GM12878 (cell line): ENCODE results near the gene SWT1. TPM values are rescaled to one million over a fixed set of nuclear protein-coding genes. Genes with fewer than 3 reads are reported as not detected.

Experiments used
- ATAC-seq: fragments of 200-7000 bp; cut with Tn5 transposase; 3 replicates; pipeline ENCODE4 v1.9.1; 2020; ENCODE audit warnings: mild to moderate bottlenecking, moderate library complexity
- Bru-seq: library from RNA; stranded (reverse); fragments of 400-500 nt; gene quantifications from one replicate; lab custom pipeline; 2021; lab: Mats Ljungman, UMichigan
- BruChase-seq, 2 experiments: library from RNA; stranded (reverse); fragments of 400-500 nt; gene quantifications; one replicate each; lab custom pipeline; 2021; lab: Mats Ljungman, UMichigan
- BruUV-seq: library from RNA; stranded (reverse); fragments of 400-500 nt; replicated peaks from 2 replicates; lab custom pipeline; 2021; lab: Mats Ljungman, UMichigan
- CTCF ChIA-PET: fragments of 300-600 bp; sonication (Branson Sonifier 250); formaldehyde crosslinking; extraction: SDS; loops from one replicate; lab custom pipeline; 2021; ENCODE audit warnings: inconsistent platforms; lab: Yijun Ruan, JAX
- POLR2A ChIA-PET: fragments of 350-600 bp; formaldehyde crosslinking; extraction: SDS; loops from one replicate; lab custom pipeline; 2021; ENCODE audit warnings: inconsistent platforms; lab: Charles Lee
- RAD21 ChIA-PET: fragments of 300-600 bp; sonication (Branson Sonifier 250); formaldehyde crosslinking; loops from one replicate; lab custom pipeline; 2023; ENCODE audit warnings: antibody characterized with exemption; ENCODE audit not compliant: unreplicated experiment; lab: Charles Lee
- SMC1A ChIA-PET: fragments of 300-600 bp; sonication (Branson Sonifier 250); formaldehyde crosslinking; loops from one replicate; lab custom pipeline; 2023; ENCODE audit not compliant: unreplicated experiment, uncharacterized antibody; lab: Charles Lee
- DNase-seq: peaks from one replicate; pipeline ENCODE4 v3.0.0-alpha.2; 2011; ENCODE audit warnings: low read depth, low spot score
- FAIRE-seq: peaks from 3 replicates; lab custom pipeline; 2011; peaks lifted over from hg19 to GRCh38; lab: Jason Lieb, UNC
- H2AFZ ChIP-seq: 2 replicates; pipeline ENCODE4 v1.6.0; 2011; ENCODE audit warnings: low read depth, low read length, control low read depth; ENCODE audit not compliant: control insufficient read depth
- H3K27ac ChIP-seq: 2 replicates; pipeline ENCODE4 v1.5.1; 2011; ENCODE audit warnings: control low read depth; ENCODE audit not compliant: control insufficient read depth, insufficient read depth
- H3K27me3 ChIP-seq, 2 experiments: replicated peaks in 1 of 2; 2 replicates each; pipeline versions ENCODE4 v1.6.0 to v1.6.1; 2011; ENCODE audit warnings: low read length in 1 of 2; ENCODE audit not compliant: control insufficient read depth in 2 of 2, insufficient read depth in 2 of 2
- H3K36me3 ChIP-seq, 2 experiments: 2 replicates each; pipeline ENCODE4 v1.5.1; 2011; ENCODE audit warnings: low read length in 1 of 2; ENCODE audit not compliant: control insufficient read depth in 2 of 2, insufficient read depth in 2 of 2
- H3K4me1 ChIP-seq: 2 replicates; pipeline ENCODE4 v1.6.1; 2011; ENCODE audit warnings: mild to moderate bottlenecking, low read length, moderate library complexity, mixed read lengths; ENCODE audit not compliant: control insufficient read depth, insufficient read depth
- H3K4me2 ChIP-seq: 2 replicates; pipeline ENCODE4 v1.6.0; 2011; ENCODE audit warnings: control low read depth; ENCODE audit not compliant: control insufficient read depth, insufficient read depth
- H3K4me3 ChIP-seq: fragments of 200-600 bp; sonication (generic); 2 replicates; pipeline ENCODE4 v1.5.1; 2016
- H3K79me2 ChIP-seq: 2 replicates; pipeline ENCODE4 v1.6.0; 2011; ENCODE audit warnings: low read length; ENCODE audit not compliant: control insufficient read depth, insufficient read depth
- H3K9ac ChIP-seq: 2 replicates; pipeline ENCODE4 v1.8.0; 2011; ENCODE audit warnings: low read length, control low read depth, mixed read lengths; ENCODE audit not compliant: control insufficient read depth, insufficient read depth
- H3K9me3 ChIP-seq: replicated peaks from 3 replicates; pipeline ENCODE4 v1.5.1; 2011; ENCODE audit warnings: mild to moderate bottlenecking, low read length; ENCODE audit not compliant: control insufficient read depth, insufficient read depth
- H4K20me1 ChIP-seq: 2 replicates; pipeline ENCODE4 v1.6.0; 2011; ENCODE audit not compliant: control insufficient read depth, insufficient read depth
- BACH1 ChIP-seq: fragments of 450-650 bp; IDR thresholded peaks from 2 replicates; pipeline ENCODE4 v1.6.1; 2017; ENCODE audit warnings: mild to moderate bottlenecking, borderline replicate concordance
- FOXK2 ChIP-seq: fragments of 450-650 bp; IDR thresholded peaks from 2 replicates; pipeline ENCODE4 v1.6.1; 2017; ENCODE audit warnings: mild to moderate bottlenecking, moderate library complexity
- NBN ChIP-seq: fragments of 450-650 bp; IDR thresholded peaks from 2 replicates; pipeline ENCODE4 v1.6.1; 2016
- NR2C1 ChIP-seq: fragments of 450-650 bp; IDR thresholded peaks from 2 replicates; pipeline ENCODE4 v1.6.1; 2017; ENCODE audit warnings: antibody characterized with exemption, mild to moderate bottlenecking, moderate library complexity
- PAX5 ChIP-seq: IDR thresholded peaks from 2 replicates; pipeline ENCODE4 v1.6.1; 2011; ENCODE audit warnings: low read depth, low read length, borderline replicate concordance
- PML ChIP-seq: IDR thresholded peaks from 2 replicates; pipeline ENCODE4 v1.6.1; 2012; ENCODE audit warnings: low read length, inconsistent platforms
- POLR2AphosphoS2 ChIP-seq: IDR thresholded peaks from 2 replicates; pipeline ENCODE4 v1.6.1; 2011; ENCODE audit warnings: low read depth, mild to moderate bottlenecking, low read length, improper control_type of control experiment, moderate library complexity
- RAD51 ChIP-seq: fragments of 450-650 bp; IDR thresholded peaks from 2 replicates; pipeline ENCODE4 v1.6.1; 2016; ENCODE audit warnings: moderate library complexity, mild to moderate bottlenecking, inconsistent platforms
- RBBP5 ChIP-seq: fragments of 200-600 bp; sonication (generic); conservative IDR thresholded peaks from 2 replicates; pipeline ENCODE4 v1.6.1; 2016
- ZSCAN29 ChIP-seq: fragments of 450-650 bp; IDR thresholded peaks from 2 replicates; pipeline ENCODE4 v1.6.1; 2017; ENCODE audit warnings: mild to moderate bottlenecking, moderate library complexity
- WGBS: methylation state at CpG from one replicate; pipeline ENCODE4 v1.1.6; 2016; ENCODE audit warnings: low lambda C conversion rate; ENCODE audit not compliant: insufficient replicate concordance, insufficient coverage; ENCODE audit errors: missing lambda C conversion rate; 5-methylcytosine and 5-hydroxymethylcytosine counted together
- in situ Hi-C: fragments of 300-500 bp; cut with MboI; formaldehyde crosslinking; loops from 9 replicates; pipeline ENCODE4 v1.14.3; 2018; ENCODE audit warnings: mixed read lengths
- intact Hi-C: fragments of 100-400 bp; cut with micrococcal nuclease; formaldehyde crosslinking; loops from one replicate; pipeline ENCODE4 v1.14.2; 2022; ENCODE audit not compliant: unreplicated experiment
- long read RNA-seq, 2 experiments: library from polyadenylated mRNA; unstranded; transcript quantifications; one replicate each; pipeline ENCODE4 v2.0.0, GENCODE V29; 2019 to 2020
- polyA minus RNA-seq, 3 experiments: library from RNA; depleted of rRNA, polyadenylated mRNA; stranded (reverse); fragments of >200 nt; gene quantifications; 2 replicates each; pipeline ENCODE4 v1.2.3, GENCODE V29; 2011
- polyA plus RNA-seq, 11 experiments: library from polyadenylated mRNA; depleted of rRNA in 4 of 11; unstranded in 6 of 11; stranded (reverse) in 5 of 11; fragments of >200 nt; fragmentation: Nextera tagmentation in 4 of 11; fragmentation: Illumina TruSeq in 1 of 11; extraction: Ambion mirVana in 4 of 11; extraction: Trizol in 1 of 11; gene quantifications; 1 replicate in 1 of 11; 2 replicates in 10 of 11; pipeline versions ENCODE4 v1.2.1 to v1.2.3, GENCODE V29; 2011 to 2016; ENCODE audit warnings: inconsistent platforms in 2 of 11, missing spikeins in 2 of 11, low read depth in 1 of 11
- total RNA-seq, 4 experiments: library from RNA; depleted of rRNA in 3 of 4; stranded (reverse); fragments of >200 nt in 3 of 4; fragmentation: Illumina TruSeq in 1 of 4; extraction: Trizol in 1 of 4; gene quantifications; 2 replicates each; pipeline versions ENCODE4 v1.2.1 to v1.2.3, GENCODE V29; 2013 to 2021
- TF ChIP-seq, protein P1 (sequence below): fragments of 150-350 bp; IDR thresholded peaks from 2 replicates; pipeline ENCODE4 v1.6.1; 2014; ENCODE audit warnings: mild to moderate bottlenecking, low read depth, low read length
- TF ChIP-seq, protein P2 (sequence below): IDR thresholded peaks from 2 replicates; pipeline ENCODE4 v1.6.1; 2012; ENCODE audit warnings: low read length, inconsistent platforms

Gene SWT1, protein sequence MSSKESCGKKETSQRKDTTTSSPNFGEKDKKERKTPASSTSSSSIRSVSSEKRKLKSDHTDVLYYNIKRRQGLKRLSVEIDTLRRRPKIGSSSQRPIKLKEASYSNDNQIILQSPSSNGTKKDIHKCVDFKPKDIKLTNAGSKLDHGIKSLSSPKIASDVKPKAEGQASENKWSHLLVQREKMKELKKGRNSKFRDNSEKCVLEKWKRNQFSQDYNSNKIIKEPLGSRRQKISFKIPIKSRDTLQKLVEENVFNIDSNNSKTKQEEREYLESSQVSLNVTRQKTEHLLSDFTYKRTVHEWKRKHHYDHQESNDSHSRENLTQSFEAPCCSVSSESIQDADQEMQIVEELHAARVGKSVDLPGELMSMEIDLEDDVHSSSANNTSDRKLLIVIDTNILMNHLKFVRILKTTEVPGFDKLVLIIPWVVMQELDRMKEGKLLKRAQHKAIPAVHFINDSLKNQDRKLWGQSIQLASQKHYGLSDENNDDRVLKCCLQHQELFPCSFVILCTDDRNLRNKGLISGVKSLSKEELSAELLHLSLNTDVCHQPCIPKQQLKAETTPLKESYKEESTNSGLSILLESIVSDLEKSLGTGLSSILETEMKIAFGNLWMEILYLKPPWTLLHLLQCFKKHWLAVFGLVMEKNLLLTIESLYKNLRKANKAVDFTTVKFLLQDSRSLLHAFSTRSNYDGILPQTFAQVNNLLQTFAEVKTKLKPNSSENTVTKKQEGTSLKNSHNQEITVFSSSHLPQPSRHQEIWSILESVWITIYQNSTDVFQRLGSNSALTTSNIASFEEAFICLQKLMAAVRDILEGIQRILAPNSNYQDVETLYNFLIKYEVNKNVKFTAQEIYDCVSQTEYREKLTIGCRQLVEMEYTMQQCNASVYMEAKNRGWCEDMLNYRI
- 15.2 and 16.1 TPM in 2 replicates for total RNA-seq (2013; cell fraction: nucleolus; rRNA removed)
- total RNA-seq (2014; rRNA removed) (2.5 and 2.9 TPM in 2 replicates), total RNA-seq (2014; rRNA removed; fragmentation: Illumina TruSeq; extraction: Trizol) (3.8 and 4.0 TPM in 2 replicates), total RNA-seq (2021) (2.9 and 4.2 TPM in 2 replicates), polyA plus RNA-seq (2011; rRNA removed) (4.0 and 6.6 TPM in 2 replicates), polyA plus RNA-seq (2014; fragmentation: Illumina TruSeq; extraction: Trizol) (3.2 and 4.4 TPM in 2 replicates), polyA plus RNA-seq (2014; fragmentation: Nextera tagmentation; extraction: Ambion mirVana) (1 to 10 TPM; 1.0 to 1.4 TPM), polyA plus RNA-seq (2014; rRNA removed) (1.3 and 1.7 TPM in 2 replicates), polyA plus RNA-seq (2016; fragmentation: Nextera tagmentation; extraction: Ambion mirVana) (1 to 10 TPM; 1.9 to 2.8 TPM), polyA minus RNA-seq (2011; rRNA and poly(A)+ RNA removed) (2.1 and 2.6 TPM in 2 replicates), Bru-seq, nascent RNA (percentile 49 among the genes with signal in this experiment), BruChase-seq, experiment 1, labeled RNA remaining after a 6-hour chase (percentile 48 among the genes with signal in this experiment), BruChase-seq, experiment 2, labeled RNA remaining after a 2-hour chase (percentile 52 among the genes with signal in this experiment)
- polyA plus RNA-seq (2011; ENCODE audit: low read depth): 0.76 TPM
- 1.2 and 1.6 TPM in 2 replicates for polyA plus RNA-seq (2011; cell fraction: cytosol; rRNA removed)
- 2.7 and 2.8 TPM in 2 replicates for polyA plus RNA-seq (2011; cell fraction: nucleus; rRNA removed)
- polyA plus RNA-seq (2012): 1.5 and 1.7 TPM in 2 replicates
- polyA minus RNA-seq (2011; cell fraction: cytosol; rRNA and poly(A)+ RNA removed): 1.3 and 1.7 TPM in 2 replicates
- polyA minus RNA-seq (2011; cell fraction: nucleus; rRNA and poly(A)+ RNA removed): 2.1 and 2.6 TPM in 2 replicates
- long read RNA-seq, experiment 1, partial matches to known transcripts: 0 of 1 reads
- long read RNA-seq, experiment 1, other reads (novel, unspliced or antisense): 1 of 1 reads
- long read RNA-seq, experiment 2, partial matches to known transcripts: 2 of 11 reads
- long read RNA-seq, experiment 2, other reads (novel, unspliced or antisense): 8 of 11 reads

DNA sequence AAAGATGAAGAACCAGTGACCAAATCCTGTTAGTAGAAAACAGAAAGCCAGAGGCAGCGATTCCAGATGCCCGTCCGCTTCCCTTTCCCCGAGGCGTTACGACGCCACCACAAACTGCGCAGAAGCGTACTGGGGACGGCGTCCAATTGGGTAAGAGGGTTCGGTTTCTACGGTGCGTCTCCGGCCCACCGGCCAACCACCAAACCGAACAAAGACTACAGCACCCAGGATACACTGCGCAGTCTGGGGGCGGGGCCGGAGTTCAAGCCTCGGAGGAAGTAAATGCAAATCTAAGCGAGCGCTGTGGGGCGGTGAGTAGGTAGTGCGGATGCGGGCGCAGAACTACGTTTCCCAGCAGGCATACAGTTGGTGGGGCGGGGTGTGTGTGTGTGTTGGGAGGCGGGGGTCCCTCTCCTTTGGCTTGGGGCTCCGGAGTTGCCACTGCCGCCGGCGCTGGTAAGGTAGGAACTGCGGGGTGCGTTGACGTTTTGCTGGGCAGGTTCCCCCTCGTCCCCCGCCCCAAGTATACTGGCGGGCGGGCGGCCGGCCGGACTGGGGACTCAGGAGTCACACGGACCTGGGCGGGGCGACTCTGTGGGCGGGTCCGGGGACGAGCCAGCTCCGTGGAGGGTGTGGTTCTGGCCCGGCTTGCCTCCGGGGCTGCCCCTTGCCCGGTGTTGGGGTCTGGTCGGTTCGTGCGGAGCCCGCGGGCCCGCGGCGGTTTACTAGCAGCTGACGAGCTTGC is at the start of gene SWT1, which contains the start of gene TRMT1L:
Gene SWT1 (plus strand): TSS at position 314 of the 745 bp plus-strand sequence. CDS start 3,675 bp downstream, outside the sequence.
Gene TRMT1L (minus strand): TSS at position 100 of the 745 bp plus-strand sequence. CDS start 241 bp downstream, outside the sequence.
- DNase-seq (peak; percentile 93), FAIRE-seq (peak; percentile 94), ATAC-seq (peak; percentile 92)
- H3K79me2 ChIP-seq: peaks cover 24% of the 10 kb centered on the region
- H3K4me2 ChIP-seq: peak within 1 kb of the TSS; percentile 94
- ChIA-PET POLR2A (interaction anchor here (0.9 to 1.8 kb wide), 11 partner anchors 13 to 1215 kb away, joined by 3 to 7 read pairs (median 3); partner anchors contain the start of genes IVNS1ABP, NIBAN1 and RNF2), SMC1A (interaction anchor here (1.0 to 4.1 kb wide), 6 partner anchors 9 to 112 kb away, joined by 3 to 39 read pairs (median 6); partner anchors contain the start of gene RNF2), CTCF (interaction anchor here (1.3 to 9.5 kb wide), 3 partner anchors 12 to 352 kb away, joined by 3 to 121 read pairs (median 5); no protein-coding TSS in a partner anchor), RAD21 (interaction anchor here (0.6 to 5.6 kb wide), 8 partner anchors 11 to 178 kb away, joined by 3 to 65 read pairs (median 3); partner anchors contain the start of gene RNF2)
- peak within 1 kb of the TSS; percentile 94 for H3K4me3 ChIP-seq
- intact Hi-C loops: loop anchor here (5.0 kb wide), 3 partner anchors 110 to 400 kb away; partner anchors contain the start of genes IVNS1ABP and RNF2
- H3K4me1 ChIP-seq: peaks cover 18% of the 10 kb centered on the region; the same call in 1 of the 2 replicates
- no peaks in the 10 kb centered on the region for H3K27me3 ChIP-seq
- H4K20me1 ChIP-seq: no peaks in the 10 kb centered on the region
- WGBS: under 1% methylated on average over 61 of the region's 63 CpGs
- peak within 1 kb of the TSS; percentile 87 for H3K9ac ChIP-seq
- H3K9me3 ChIP-seq: no peaks in the 10 kb centered on the region
- H3K27ac ChIP-seq: peak within 1 kb of the TSS; percentile 94
- no peaks in the 10 kb centered on the region for H3K36me3 ChIP-seq
- BruUV-seq: no TSS peak
- peak within 1 kb of the TSS; percentile 98 for H2AFZ ChIP-seq
- in situ Hi-C loops: no loop called here
- TF ChIP-seq BACH1 (no peak), PML (peak; percentile 84), POLR2AphosphoS2 (no peak; the same call in 1 of the 2 replicates), PAX5 (no peak), FOXK2 (no peak), NR2C1 (peak; percentile 95), NBN (peak; percentile 86), ZSCAN29 (no peak), RAD51 (no peak), RBBP5 (no peak)
- TF ChIP-seq, protein P1, sequence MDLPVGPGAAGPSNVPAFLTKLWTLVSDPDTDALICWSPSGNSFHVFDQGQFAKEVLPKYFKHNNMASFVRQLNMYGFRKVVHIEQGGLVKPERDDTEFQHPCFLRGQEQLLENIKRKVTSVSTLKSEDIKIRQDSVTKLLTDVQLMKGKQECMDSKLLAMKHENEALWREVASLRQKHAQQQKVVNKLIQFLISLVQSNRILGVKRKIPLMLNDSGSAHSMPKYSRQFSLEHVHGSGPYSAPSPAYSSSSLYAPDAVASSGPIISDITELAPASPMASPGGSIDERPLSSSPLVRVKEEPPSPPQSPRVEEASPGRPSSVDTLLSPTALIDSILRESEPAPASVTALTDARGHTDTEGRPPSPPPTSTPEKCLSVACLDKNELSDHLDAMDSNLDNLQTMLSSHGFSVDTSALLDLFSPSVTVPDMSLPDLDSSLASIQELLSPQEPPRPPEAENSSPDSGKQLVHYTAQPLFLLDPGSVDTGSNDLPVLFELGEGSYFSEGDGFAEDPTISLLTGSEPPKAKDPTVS: no peak
- TF ChIP-seq, protein P2, sequence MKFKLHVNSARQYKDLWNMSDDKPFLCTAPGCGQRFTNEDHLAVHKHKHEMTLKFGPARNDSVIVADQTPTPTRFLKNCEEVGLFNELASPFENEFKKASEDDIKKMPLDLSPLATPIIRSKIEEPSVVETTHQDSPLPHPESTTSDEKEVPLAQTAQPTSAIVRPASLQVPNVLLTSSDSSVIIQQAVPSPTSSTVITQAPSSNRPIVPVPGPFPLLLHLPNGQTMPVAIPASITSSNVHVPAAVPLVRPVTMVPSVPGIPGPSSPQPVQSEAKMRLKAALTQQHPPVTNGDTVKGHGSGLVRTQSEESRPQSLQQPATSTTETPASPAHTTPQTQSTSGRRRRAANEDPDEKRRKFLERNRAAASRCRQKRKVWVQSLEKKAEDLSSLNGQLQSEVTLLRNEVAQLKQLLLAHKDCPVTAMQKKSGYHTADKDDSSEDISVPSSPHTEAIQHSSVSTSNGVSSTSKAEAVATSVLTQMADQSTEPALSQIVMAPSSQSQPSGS: no peak
